GM10248 (cell line): ENCODE results near the gene ZBTB4.

Experiments used
- CTCF ChIA-PET: fragments of 300-600 bp; sonication (Branson Sonifier 250); formaldehyde crosslinking; extraction: SDS; loops from one replicate; lab custom pipeline; 2021; ENCODE audit warnings: antibody characterized with exemption; lab: Yijun Ruan, JAX
- POLR2A ChIA-PET: fragments of 350-650 bp; sonication (Branson Sonifier 250); formaldehyde crosslinking; extraction: SDS; loops from one replicate; lab custom pipeline; 2020; ENCODE audit warnings: antibody characterized with exemption; lab: Yijun Ruan, JAX
- DNase-seq: peaks from one replicate; pipeline ENCODE4 v3.0.0; 2012; ENCODE audit errors: extremely low spot score
- CTCF ChIP-seq: IDR thresholded peaks from 2 replicates; pipeline ENCODE4 v1.5.1; 2012; ENCODE audit warnings: mild to moderate bottlenecking, low read depth; ENCODE audit errors: extremely low read depth, missing control alignments, control extremely low read depth

Gene ZBTB4

GRCh38 chr17:7413346-7413985 lies 66.0 kb downstream of the ZBTB4 start:
- CTCF ChIA-PET, result interaction anchor here (1.1 to 1.6 kb wide), 2 partner anchors 8 to 58 kb away, joined by 3 read pairs; no protein-coding TSS in a partner anchor
- TF ChIP-seq CTCF, result no peak
- POLR2A ChIA-PET, result no interaction called here
- no peak for DNase-seq

GRCh38 chr17:7411427-7411750 lies 68.0 kb downstream of the ZBTB4 start:
- CTCF ChIA-PET, result no interaction called here
- POLR2A ChIA-PET, result no interaction called here
- no peak for DNase-seq
- no peak for TF ChIP-seq CTCF

- TF ChIP-seq CTCF, result no peak
- ChIA-PET POLR2A (no interaction called here), CTCF (no interaction called here)
- DNase-seq, result no peak
These were observed 68.6 kb downstream of the ZBTB4 start for GRCh38 chr17:7410634-7411426.

- no peak for DNase-seq
- POLR2A ChIA-PET, result no interaction called here
- no peak for TF ChIP-seq CTCF
- CTCF ChIA-PET, result no interaction called here
These were observed 69.7 kb downstream of the ZBTB4 start for GRCh38 chr17:7409716-7410115.
